IMR-90 (cell line): ENCODE data around the gene GYS1. TPM values are rescaled to one million over a fixed set of nuclear protein-coding genes. Genes with fewer than 3 reads are reported as not detected.

Experiments
- ATAC-seq: fragments of 200-7000 bp; cut with Tn5 transposase; 2 replicates; pipeline ENCODE4 v1.9.1; 2020; ENCODE audit warnings: low read depth, mild to moderate bottlenecking, moderate library complexity
- BruUV-seq: library from RNA; stranded (reverse); fragments of 400-500 nt; replicated peaks from 2 replicates; lab custom pipeline; 2021; lab: Mats Ljungman, UMichigan
- CTCF ChIA-PET: fragments of 300-600 bp; formaldehyde crosslinking; extraction: SDS; loops from one replicate; lab custom pipeline; 2021; ENCODE audit warnings: antibody characterized with exemption; lab: Yijun Ruan, JAX
- POLR2A ChIA-PET: fragments of 300-600 bp; sonication (Branson Sonifier 250); formaldehyde crosslinking; loops from one replicate; lab custom pipeline; 2022; ENCODE audit warnings: antibody characterized with exemption; ENCODE audit not compliant: unreplicated experiment; lab: Charles Lee
- DNase-seq: peaks from one replicate; pipeline ENCODE4 v3.0.0; 2013
- H2AFZ ChIP-seq: replicated peaks from 2 replicates; pipeline ENCODE3; 2013; ENCODE audit warnings: low read length, mild to moderate bottlenecking; ENCODE audit not compliant: poor library complexity
- H2AK5ac ChIP-seq: 2 replicates; pipeline ENCODE4 v1.6.1; 2013; ENCODE audit warnings: low read depth, low read length, inconsistent platforms
- H2AK9ac ChIP-seq: replicated peaks from 2 replicates; pipeline ENCODE3; 2013; ENCODE audit warnings: mild to moderate bottlenecking, low read depth, low read length, moderate library complexity; ENCODE audit not compliant: poor library complexity
- H2BK120ac ChIP-seq: 2 replicates; pipeline ENCODE4 v1.6.1; 2013; ENCODE audit warnings: low read depth, low read length, inconsistent platforms
- H2BK15ac ChIP-seq: 3 replicates; pipeline ENCODE4 v1.6.1; 2013; ENCODE audit warnings: low read depth, low read length, inconsistent platforms
- H2BK20ac ChIP-seq: 2 replicates; pipeline ENCODE4 v1.6.1; 2013; ENCODE audit warnings: low read depth, mild to moderate bottlenecking, inconsistent platforms, low read length, moderate library complexity
- H2BK5ac ChIP-seq: 2 replicates; pipeline ENCODE4 v1.6.1; 2013; ENCODE audit warnings: mild to moderate bottlenecking, low read depth, low read length, inconsistent platforms; ENCODE audit not compliant: poor library complexity, severe bottlenecking
- H3K14ac ChIP-seq: replicated peaks from 2 replicates; pipeline ENCODE4 v1.6.1; 2013; ENCODE audit warnings: low read depth, low read length, inconsistent platforms
- H3K18ac ChIP-seq: 2 replicates; pipeline ENCODE4 v1.6.1; 2013; ENCODE audit warnings: low read depth, low read length, control low read depth
- H3K23ac ChIP-seq: 2 replicates; pipeline ENCODE4 v1.6.1; 2013; ENCODE audit warnings: low read depth, low read length, inconsistent platforms
- H3K27ac ChIP-seq: 2 replicates; pipeline ENCODE4 v1.5.1; 2013; ENCODE audit warnings: mild to moderate bottlenecking, control low read depth, low read length; ENCODE audit not compliant: insufficient read depth
- H3K27me3 ChIP-seq: 2 replicates; pipeline ENCODE4 v1.6.1; 2013; ENCODE audit warnings: low read length; ENCODE audit not compliant: control insufficient read depth, insufficient read depth
- H3K36me3 ChIP-seq: 2 replicates; pipeline ENCODE4 v1.6.1; 2013; ENCODE audit warnings: low read length, mixed read lengths; ENCODE audit not compliant: control insufficient read depth, insufficient read depth
- H3K4ac ChIP-seq: 2 replicates; pipeline ENCODE4 v1.6.1; 2013; ENCODE audit warnings: low read depth, low read length, inconsistent platforms
- H3K4me1 ChIP-seq: 2 replicates; pipeline ENCODE4 v1.6.1; 2013; ENCODE audit warnings: low read length, mixed read lengths; ENCODE audit not compliant: control insufficient read depth, insufficient read depth
- H3K4me2 ChIP-seq: 2 replicates; pipeline ENCODE4 v1.6.1; 2013; ENCODE audit warnings: low read depth, mild to moderate bottlenecking, control low read depth, low read length, moderate library complexity
- H3K4me3 ChIP-seq: 2 replicates; pipeline ENCODE4 v1.5.1; 2013; ENCODE audit warnings: low read depth, mild to moderate bottlenecking, control low read depth, low read length, moderate library complexity; ENCODE audit not compliant: insufficient read depth
- H3K56ac ChIP-seq: 2 replicates; pipeline ENCODE4 v1.6.1; 2013; ENCODE audit warnings: low read length, inconsistent platforms; ENCODE audit not compliant: insufficient read depth; ENCODE audit errors: extremely low read depth
- H3K79me1 ChIP-seq, 2 experiments: 2 replicates each; pipeline ENCODE4 v1.6.1; 2013; ENCODE audit warnings: low read length in 2 of 2, inconsistent platforms in 1 of 2, low read depth in 1 of 2
- H3K9ac ChIP-seq: 2 replicates; pipeline ENCODE4 v1.6.1; 2013; ENCODE audit warnings: low read depth, low read length, control low read depth
- H3K9me1 ChIP-seq: 2 replicates; pipeline ENCODE4 v1.6.1; 2013; ENCODE audit warnings: low read length, inconsistent platforms; ENCODE audit not compliant: insufficient read depth
- H3K9me3 ChIP-seq: 2 replicates; pipeline ENCODE4 v1.6.1; 2013; ENCODE audit warnings: low read length; ENCODE audit not compliant: control insufficient read depth, insufficient read depth
- H4K20me1 ChIP-seq: 2 replicates; pipeline ENCODE4 v1.6.1; 2013; ENCODE audit warnings: low read length, inconsistent platforms; ENCODE audit not compliant: insufficient read depth
- H4K5ac ChIP-seq: 2 replicates; pipeline ENCODE4 v1.6.1; 2013; ENCODE audit warnings: mild to moderate bottlenecking, low read depth, low read length, control low read depth
- H4K8ac ChIP-seq, 2 experiments: 2 replicates each; pipeline ENCODE4 v1.6.1; 2013; ENCODE audit warnings: low read depth in 2 of 2, low read length in 2 of 2, control low read depth in 1 of 2, inconsistent platforms in 1 of 2
- H4K91ac ChIP-seq: 2 replicates; pipeline ENCODE4 v1.6.1; 2013; ENCODE audit warnings: low read depth, low read length, inconsistent platforms; ENCODE audit not compliant: insufficient read depth
- MAFK ChIP-seq: IDR thresholded peaks from 2 replicates; pipeline ENCODE4 v1.6.1; 2012; ENCODE audit warnings: low read depth, low read length, improper control_type of control experiment
- MAZ ChIP-seq: IDR thresholded peaks from 2 replicates; pipeline ENCODE4 v1.6.1; 2012; ENCODE audit warnings: low read depth, mild to moderate bottlenecking, low read length, improper control_type of control experiment, moderate library complexity, borderline replicate concordance
- NFE2L2 ChIP-seq: fragments of 150-350 bp; IDR thresholded peaks from 2 replicates; pipeline ENCODE4 v1.6.1; 2016; ENCODE audit warnings: low read depth, mild to moderate bottlenecking, low read length
- WGBS, 2 experiments: methylation state at CpG; one replicate each; pipeline versions ENCODE4 v1.1.5 to v1.1.7; 2013; ENCODE audit warnings: missing lambda C conversion rate in 2 of 2; ENCODE audit not compliant: insufficient read length in 1 of 2; ENCODE audit errors: extremely low coverage in 2 of 2; 5-methylcytosine and 5-hydroxymethylcytosine counted together
- dilution Hi-C: fragments of 300-500 bp; cut with HindIII; formaldehyde crosslinking; loops from one replicate; pipeline ENCODE4 v1.14.3; 2018; ENCODE audit warnings: low sequenced_read_pairs; ENCODE audit not compliant: unreplicated experiment
- in situ Hi-C: fragments of 300-500 bp; cut with MboI; formaldehyde crosslinking; loops from 3 replicates; pipeline ENCODE4 v1.14.3; 2019; ENCODE audit warnings: low sequenced_read_pairs, inconsistent platforms, mixed read lengths
- intact Hi-C: fragments of 100-400 bp; cut with micrococcal nuclease; formaldehyde crosslinking; loops from 2 replicates; pipeline ENCODE4 v1.10.0; 2022
- polyA plus RNA-seq, 3 experiments: library from polyadenylated mRNA; depleted of rRNA; stranded (reverse); fragments of >200 nt; gene quantifications; 2 replicates each; pipeline ENCODE4 v1.2.3, GENCODE V29; 2012; ENCODE audit warnings: low replicate concordance in 1 of 3
- total RNA-seq: library from RNA; depleted of rRNA; stranded (reverse); fragments of >200 nt; gene quantifications from 2 replicates; pipeline ENCODE4 v1.2.3, GENCODE V29; 2012

GYS1 gene
- total and polyA plus RNA-seq, 2 of the 4 experiments (the other 2 are of a cell fraction): 38.7 to 72.2 TPM

- H3K56ac ChIP-seq: no peak overlapping the region
- H4K5ac ChIP-seq: no peak overlapping the region
- no peak overlapping the region; the same call in 1 of the 2 replicates for H3K23ac ChIP-seq
- H3K4ac ChIP-seq: no peak overlapping the region
- WGBS, 2 experiments: 93% methylated on average over 3 of the region's 14 CpGs; no CpG with 5 or more reads in 1 of the 2 experiments
- H2BK15ac ChIP-seq: no peak overlapping the region
- intact Hi-C loops: loop anchor here (10.0 kb wide), 1 partner anchor 323 kb away; the partner anchor contains the start of gene CA11
- H3K27ac ChIP-seq: no peak overlapping the region; the same call in 1 of the 2 replicates
- peak overlapping the region; percentile 47 for H2AK9ac ChIP-seq
- in situ Hi-C loops: loop anchor here (10.0 kb wide), 1 partner anchor 323 kb away; the partner anchor contains the start of gene CA11
- H3K14ac ChIP-seq: no peak overlapping the region
- H3K4me2 ChIP-seq: peak overlapping the region; percentile 91; the same call in 1 of the 2 replicates
- ATAC-seq (peak; percentile 0), DNase-seq (peak; percentile 67)
- H3K79me1 ChIP-seq: peaks cover 0 to 45% of the 10 kb centered on the region in 2 experiments; a peak in 3 of 4 replicates
- H3K9me1 ChIP-seq: peaks cover 11% of the 10 kb centered on the region
- ChIA-PET CTCF (interaction anchor here (0.6 to 1.3 kb wide), 2 partner anchors 26 to 112 kb away, joined by 3 read pairs; partner anchors contain the start of genes GYS1 and RUVBL2), POLR2A (interaction anchor here (0.6 to 1.0 kb wide), 5 partner anchors 25 to 176 kb away, joined by 3 to 4 read pairs (median 3); partner anchors contain the start of gene PPP1R15A)
- H3K27me3 ChIP-seq: no peaks in the 10 kb centered on the region
- no TSS peak for BruUV-seq
- no peak overlapping the region for H2BK5ac ChIP-seq
- H3K18ac ChIP-seq: no peak overlapping the region
- no peak overlapping the region for H2BK20ac ChIP-seq
- H2AFZ ChIP-seq: no peak overlapping the region
- H2BK120ac ChIP-seq: no peak overlapping the region
- TF ChIP-seq MAZ: no peak; the same call in 1 of the 2 replicates
- TF ChIP-seq NFE2L2: peak; percentile 43; the same call in 1 of the 2 replicates
- peak; percentile 94 for TF ChIP-seq MAFK
- H4K91ac ChIP-seq: no peak overlapping the region
- H3K9me3 ChIP-seq: no peaks in the 10 kb centered on the region
- H3K4me3 ChIP-seq: peak overlapping the region; percentile 78; the same call in 1 of the 2 replicates
- H3K36me3 ChIP-seq: peaks cover 32% of the 10 kb centered on the region
- peaks cover 45% of the 10 kb centered on the region for H4K20me1 ChIP-seq
- no peak overlapping the region for H3K9ac ChIP-seq
- dilution Hi-C loops: no loop called here
- 0 out of 2 replicates have a peak overlapping the region, but pooled peaks have one; percentile 28 for H2AK5ac ChIP-seq
- H3K4me1 ChIP-seq: peaks cover 16% of the 10 kb centered on the region
- H4K8ac ChIP-seq: peak overlapping the region in 1 of 2 experiments; percentile 22; a peak in 1 of 4 replicates
These were observed 25.5 kb downstream of the GYS1 start for GRCh38 chr19:48967346-48968178.
